ENCODE measurements around the gene APP.
A peak's percentile ranks its signal among the peaks of the same experiment; 100 is the strongest.

APP gene

DNA sequence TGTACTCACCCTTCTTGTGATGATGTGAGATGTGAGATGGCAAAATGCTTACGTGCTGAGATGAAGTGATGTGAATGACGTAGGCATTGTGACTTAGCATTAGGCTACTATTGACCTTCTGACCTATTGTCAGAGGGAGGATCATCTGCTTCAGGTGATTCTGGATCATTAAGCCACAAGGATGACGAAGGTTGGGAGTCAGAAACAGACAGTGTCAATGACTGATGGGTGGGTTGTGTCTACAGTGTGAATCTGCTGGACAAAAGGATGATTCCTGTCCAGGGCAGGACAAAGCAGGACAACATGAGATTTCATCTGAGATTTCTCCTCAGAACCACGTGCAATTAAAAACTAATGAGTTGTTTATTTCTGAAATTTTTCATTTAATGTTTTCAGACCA is 306.8 kb downstream of the APP start:
- TF ChIP-seq, protein P1, sequence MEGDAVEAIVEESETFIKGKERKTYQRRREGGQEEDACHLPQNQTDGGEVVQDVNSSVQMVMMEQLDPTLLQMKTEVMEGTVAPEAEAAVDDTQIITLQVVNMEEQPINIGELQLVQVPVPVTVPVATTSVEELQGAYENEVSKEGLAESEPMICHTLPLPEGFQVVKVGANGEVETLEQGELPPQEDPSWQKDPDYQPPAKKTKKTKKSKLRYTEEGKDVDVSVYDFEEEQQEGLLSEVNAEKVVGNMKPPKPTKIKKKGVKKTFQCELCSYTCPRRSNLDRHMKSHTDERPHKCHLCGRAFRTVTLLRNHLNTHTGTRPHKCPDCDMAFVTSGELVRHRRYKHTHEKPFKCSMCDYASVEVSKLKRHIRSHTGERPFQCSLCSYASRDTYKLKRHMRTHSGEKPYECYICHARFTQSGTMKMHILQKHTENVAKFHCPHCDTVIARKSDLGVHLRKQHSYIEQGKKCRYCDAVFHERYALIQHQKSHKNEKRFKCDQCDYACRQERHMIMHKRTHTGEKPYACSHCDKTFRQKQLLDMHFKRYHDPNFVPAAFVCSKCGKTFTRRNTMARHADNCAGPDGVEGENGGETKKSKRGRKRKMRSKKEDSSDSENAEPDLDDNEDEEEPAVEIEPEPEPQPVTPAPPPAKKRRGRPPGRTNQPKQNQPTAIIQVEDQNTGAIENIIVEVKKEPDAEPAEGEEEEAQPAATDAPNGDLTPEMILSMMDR (IDR thresholded peaks at IDR 0.05; ENCODE audit: control extremely low read depth, extremely low read depth, low read depth, missing control alignments) = no peak
- DNase-seq (ENCODE audit: extremely low spot score) = no peak
- POLR2A ChIA-PET = no interaction called here
- CTCF ChIA-PET = no interaction called here

GRCh38 chr21:25863031-25863430 is 307.5 kb downstream of the APP start:
- TF ChIP-seq, protein P1 (IDR thresholded peaks at IDR 0.05; ENCODE audit: control extremely low read depth, extremely low read depth, low read depth, missing control alignments) = no peak
- POLR2A ChIA-PET = no interaction called here
- CTCF ChIA-PET = interaction anchor here (1.0 to 2.0 kb wide), 7 partner anchors 7 to 312 kb away, joined by 3 to 5 read pairs (median 4); no protein-coding TSS in a partner anchor

DNA sequence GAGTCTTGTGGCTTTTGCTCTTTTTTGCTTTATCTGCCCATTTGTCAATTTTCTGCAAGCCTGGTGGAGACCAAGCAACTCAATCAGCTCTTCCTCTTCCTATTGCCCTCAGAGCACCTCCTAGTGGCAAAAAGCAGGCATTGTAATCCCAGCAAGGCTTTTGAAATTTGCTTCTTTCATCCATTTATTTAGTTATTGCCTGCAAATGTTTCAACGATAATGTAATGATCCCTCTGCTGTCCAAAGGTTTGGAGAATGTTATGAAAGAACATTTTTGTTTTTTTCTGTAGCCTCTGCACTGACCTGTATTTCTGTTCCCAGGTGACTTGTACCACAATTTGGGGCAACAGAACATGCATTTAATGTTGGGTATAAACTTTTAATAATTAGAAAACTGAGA is 308.0 kb downstream of the APP start:
- POLR2A ChIA-PET = interaction anchor here (0.5 kb wide), 1 partner anchor 10 kb away, joined by 5 read pairs; no protein-coding TSS in a partner anchor
- TF ChIP-seq, protein P1 (IDR thresholded peaks at IDR 0.05; ENCODE audit: control extremely low read depth, extremely low read depth, low read depth, missing control alignments) = peak; percentile 81
- DNase-seq (ENCODE audit: extremely low spot score) = peak; percentile 34
- CTCF ChIA-PET = interaction anchor here (0.7 to 2.0 kb wide), 17 partner anchors 8 to 313 kb away, joined by 3 to 9 read pairs (median 4); no protein-coding TSS in a partner anchor

More at GRCh38 chr21:25863031-25863430, 307.5 kb downstream of the APP start:
- DNase-seq (ENCODE audit: extremely low spot score) = no peak

- TF ChIP-seq, protein P1 (IDR thresholded peaks at IDR 0.05; ENCODE audit: control extremely low read depth, extremely low read depth, low read depth, missing control alignments) = no peak
- POLR2A ChIA-PET = interaction anchor here (0.5 kb wide), 1 partner anchor 11 kb away, joined by 5 read pairs; no protein-coding TSS in a partner anchor
- CTCF ChIA-PET = interaction anchor here (0.7 to 2.0 kb wide), 17 partner anchors 8 to 313 kb away, joined by 3 to 9 read pairs (median 4); no protein-coding TSS in a partner anchor
- no peak for DNase-seq (ENCODE audit: extremely low spot score)
Measured at GRCh38 chr21:25862112-25862511, 308.5 kb downstream of the APP start.

DNA sequence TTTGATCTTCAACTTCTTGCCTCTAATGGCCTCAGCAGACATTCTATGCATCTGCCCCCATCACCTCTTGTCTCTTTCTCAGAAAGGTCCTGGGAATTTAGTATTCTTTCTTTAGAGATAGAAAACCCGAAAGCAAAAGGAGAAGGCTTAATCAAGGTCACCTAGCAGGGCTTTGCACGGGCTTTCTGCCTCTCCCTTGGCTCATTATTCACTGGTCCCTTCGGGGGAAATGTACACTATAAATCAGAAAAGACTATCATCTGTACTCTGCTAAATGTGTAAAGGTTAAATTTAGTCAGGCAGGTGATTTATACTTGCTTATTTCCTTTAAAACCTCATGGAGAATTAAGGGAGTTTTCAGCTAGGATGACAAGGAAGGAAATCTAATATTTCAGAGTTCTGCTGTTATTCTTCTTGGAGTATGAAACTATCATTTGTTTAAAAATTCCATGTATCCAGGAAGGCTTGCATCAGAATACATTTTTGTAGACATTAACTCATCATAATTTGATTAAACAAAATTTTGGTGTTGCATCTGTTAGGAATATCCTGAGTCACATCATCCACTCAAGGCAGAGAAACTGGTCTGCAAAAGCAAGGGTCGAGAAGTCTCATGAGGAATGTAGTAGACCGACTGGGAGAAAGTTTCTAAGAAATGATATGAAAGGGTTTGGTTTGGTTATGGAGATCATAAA is 311.2 kb downstream of the APP start:
- ChIA-PET CTCF (interaction anchor here (1.6 to 2.2 kb wide), 2 partner anchors 16 to 251 kb away, joined by 4 read pairs; no protein-coding TSS in a partner anchor), POLR2A (no interaction called here)
- no peak for DNase-seq (ENCODE audit: extremely low spot score)
- TF ChIP-seq, protein P1 (IDR thresholded peaks at IDR 0.05; ENCODE audit: control extremely low read depth, extremely low read depth, low read depth, missing control alignments) = no peak

DNA sequence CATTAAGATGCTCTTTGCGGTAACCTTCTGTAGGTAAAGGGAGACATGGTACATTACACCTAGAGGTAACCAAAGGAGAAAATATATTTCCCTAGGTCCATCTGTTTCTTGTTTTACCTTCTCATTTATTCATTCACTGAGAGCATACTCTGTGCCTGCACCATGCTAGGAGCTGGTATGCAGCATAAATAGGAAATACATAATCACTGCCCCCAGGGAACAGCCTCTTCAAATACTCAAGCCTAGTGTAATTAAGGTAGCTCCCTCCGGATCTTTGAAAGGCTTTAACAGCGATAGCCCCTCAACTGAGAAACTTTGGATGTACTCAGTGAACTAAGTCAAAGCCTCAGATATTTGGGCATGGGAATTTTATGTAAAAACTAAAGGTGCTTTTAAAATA is 312.2 kb downstream of the APP start:
- CTCF ChIA-PET = interaction anchor here (1.2 kb wide), 1 partner anchor 9 kb away, joined by 3 read pairs; no protein-coding TSS in a partner anchor
- TF ChIP-seq, protein P1 (IDR thresholded peaks at IDR 0.05; ENCODE audit: control extremely low read depth, extremely low read depth, low read depth, missing control alignments) = no peak
- POLR2A ChIA-PET = no interaction called here
- DNase-seq (ENCODE audit: extremely low spot score) = no peak
